ENCODE results near the gene DDX56.
"Not testable (repeated sequence)": the region's sequence is repeated elsewhere in the genome, so short reads cannot be mapped to it uniquely, and the experiment has no call there.

The DDX56 gene

DNA sequence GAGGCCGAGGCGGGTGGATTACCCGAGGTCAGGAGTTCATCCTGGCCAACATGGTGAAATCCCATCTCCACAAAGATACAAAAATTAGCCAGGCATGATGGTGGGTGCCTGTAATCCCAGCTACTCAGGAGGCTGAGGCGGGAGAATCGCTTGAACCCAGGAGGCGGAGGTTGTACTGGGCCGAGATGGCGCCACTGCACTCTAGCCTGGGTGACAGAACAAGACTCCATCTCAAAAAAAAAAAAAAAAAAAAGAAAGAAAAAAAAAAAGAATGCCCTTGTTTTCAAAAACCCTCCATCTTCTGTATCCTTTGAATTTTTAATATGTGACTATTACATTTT lies 11.1 kb downstream of the DDX56 start:
- not testable (repeated sequence) for DNase-seq (ENCODE audit: low read depth in 2 of 2)

DNA sequence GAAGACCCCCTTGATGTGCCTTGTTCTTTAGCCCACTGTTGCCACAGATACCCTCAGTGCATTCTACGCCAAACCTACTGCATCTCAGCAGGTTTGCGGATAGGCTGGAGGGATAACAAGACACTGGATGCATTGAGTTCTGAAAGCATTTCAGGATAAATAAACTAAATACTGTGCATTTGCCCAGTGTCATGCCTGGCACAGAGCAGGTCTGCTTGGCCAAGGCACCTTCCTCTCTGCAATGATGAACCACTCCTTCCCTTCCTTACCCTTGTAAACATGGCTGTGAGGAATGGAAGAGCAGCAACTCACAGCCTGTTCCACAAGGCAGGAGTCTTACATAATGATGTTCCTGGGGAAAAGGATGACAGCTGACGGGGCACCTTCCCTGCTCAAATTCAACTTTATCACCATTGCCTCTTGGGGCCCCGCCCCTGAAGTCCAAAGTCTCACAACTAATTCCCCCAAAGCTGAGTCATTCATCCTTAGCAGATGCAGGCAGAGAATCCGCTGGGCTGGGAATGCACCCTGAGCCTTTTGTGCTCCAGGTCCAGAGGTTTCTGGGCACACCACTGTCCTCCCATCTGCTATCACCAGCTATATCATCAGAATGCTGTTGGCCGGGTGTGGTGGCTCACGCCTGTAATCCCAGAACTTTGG lies 11.6 kb downstream of the DDX56 start:
- no peak for DNase-seq (ENCODE audit: low read depth in 2 of 2)

DNA sequence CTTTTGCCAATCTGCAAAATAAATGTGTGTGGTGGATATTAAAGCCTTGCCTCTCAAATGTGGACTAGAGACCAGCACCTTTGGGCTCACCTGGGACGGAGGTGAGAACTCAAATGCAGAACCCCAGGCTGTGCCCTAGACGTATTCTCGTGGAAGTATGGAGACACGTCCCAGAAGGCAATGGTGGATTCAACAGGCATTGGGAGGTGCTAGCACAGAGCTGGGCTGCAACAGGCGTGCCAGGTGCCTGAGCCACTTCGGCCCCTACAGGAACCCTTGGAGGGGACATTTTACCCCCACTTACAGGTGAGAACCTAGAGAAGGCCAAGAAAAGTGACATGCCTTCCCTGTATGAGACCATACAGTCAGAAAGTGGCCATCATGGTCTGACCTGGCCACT lies 12.2 kb downstream of the DDX56 start:
- no peak for DNase-seq (ENCODE audit: low read depth in 2 of 2)

DNA sequence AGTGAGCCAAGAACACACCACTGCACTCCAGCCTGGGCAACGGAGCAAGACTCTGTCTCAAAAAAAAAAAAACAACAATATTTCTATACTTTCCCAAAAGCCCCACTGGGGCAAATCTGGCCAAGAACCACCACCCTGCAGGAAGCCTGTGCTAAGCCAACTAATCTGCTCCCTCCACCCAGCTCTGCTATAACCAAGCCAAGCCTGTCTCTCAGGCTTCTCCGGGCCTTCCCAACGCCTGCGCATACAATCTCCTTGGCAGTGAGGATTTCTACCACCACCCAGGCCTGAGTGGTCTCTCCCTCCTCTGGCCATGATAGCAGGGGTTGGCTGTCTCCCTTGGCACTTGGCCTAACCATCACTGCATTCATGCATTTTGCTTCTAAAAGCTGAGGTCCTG lies 14.2 kb downstream of the DDX56 start:
- no peak for DNase-seq (ENCODE audit: low read depth in 2 of 2)

DNA sequence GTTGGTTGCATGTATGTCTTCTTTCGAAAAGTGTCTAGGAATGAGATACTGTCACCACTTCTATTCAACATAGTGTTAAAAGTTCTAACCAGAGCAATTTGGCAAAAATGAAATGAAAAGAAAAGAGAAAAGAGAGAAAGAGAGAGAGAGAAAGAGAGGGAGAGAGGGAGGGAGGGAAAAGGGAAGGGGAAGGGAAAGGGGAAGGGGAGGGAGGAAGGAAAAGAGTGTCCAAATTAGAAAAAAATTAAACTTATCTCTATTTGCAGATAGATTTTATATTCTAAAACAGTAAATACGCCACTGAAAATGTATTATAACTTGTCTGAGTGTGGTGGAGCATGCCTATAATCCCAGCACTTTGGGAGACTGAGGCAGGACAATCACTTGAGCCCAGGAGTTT lies 16.2 kb downstream of the DDX56 start:
- DNase-seq (ENCODE audit: low read depth in 2 of 2): no peak

DNA sequence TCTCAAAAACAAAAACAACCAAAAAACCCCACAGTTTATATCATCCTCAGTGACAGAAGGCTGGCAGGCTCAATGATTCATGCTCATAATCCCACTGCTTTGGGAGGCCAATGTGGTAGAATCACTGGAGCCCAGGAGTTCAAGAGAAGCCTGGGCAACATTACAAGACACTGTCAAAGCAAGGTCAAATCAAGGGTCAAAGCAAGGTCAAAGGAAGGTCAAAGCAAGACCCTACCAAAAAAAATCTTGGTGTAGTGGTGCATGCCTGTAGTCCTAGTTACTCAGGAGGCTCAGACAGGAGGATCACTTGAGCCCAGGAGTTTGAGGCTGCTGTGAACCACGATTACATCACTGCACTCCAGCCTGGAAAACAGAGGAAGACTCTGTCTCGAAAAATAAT lies 18.4 kb downstream of the DDX56 start:
- no peak for DNase-seq (ENCODE audit: low read depth in 2 of 2)

DNA sequence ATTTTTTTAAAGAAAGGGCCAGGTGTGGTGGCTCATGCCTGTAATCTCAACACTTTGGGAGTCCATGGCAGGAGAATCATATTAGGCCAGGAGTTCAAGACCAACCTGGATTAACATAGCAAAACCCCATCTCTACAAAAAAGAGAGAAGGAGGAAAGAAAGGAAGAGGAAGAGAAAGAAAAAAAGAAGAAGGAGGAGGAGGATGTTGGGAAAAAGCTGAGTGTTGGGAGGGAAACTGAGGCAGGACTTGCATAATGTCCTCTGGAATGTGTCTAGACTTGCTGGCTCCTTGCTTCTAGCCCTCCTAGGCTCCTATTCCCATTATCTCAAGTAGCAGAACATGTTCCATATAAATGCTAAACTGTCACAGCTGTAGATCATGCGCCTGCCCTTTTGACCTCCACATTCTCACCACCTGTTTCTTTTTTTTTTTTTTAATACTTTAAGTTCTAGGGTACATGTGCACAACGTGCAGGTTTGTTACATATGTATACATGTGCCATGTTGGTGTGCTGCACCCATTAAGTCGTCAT lies 21.2 kb downstream of the DDX56 start:
- not testable (repeated sequence) for DNase-seq (ENCODE audit: low read depth in 2 of 2)

DNA sequence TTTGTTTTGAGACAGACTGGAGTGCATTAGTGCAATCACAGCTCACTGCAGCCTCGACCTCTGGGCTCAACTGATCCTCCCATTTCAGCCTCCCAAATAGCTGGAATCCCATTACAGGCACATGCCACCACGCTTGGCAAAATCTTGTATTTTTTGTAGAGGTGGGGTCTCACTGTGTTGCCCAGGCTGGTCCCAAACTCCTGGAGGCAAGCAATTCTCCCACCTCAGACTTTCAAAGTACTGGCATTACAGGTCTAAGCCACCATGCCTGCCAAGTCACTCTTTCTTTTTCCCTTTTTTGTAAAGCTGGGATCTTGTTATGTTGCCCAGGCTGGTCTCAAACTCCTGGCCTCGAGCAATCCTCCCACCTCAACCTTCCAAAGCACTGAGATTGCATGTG lies 24.3 kb downstream of the DDX56 start:
- no peak for DNase-seq (ENCODE audit: low read depth in 2 of 2)

DNA sequence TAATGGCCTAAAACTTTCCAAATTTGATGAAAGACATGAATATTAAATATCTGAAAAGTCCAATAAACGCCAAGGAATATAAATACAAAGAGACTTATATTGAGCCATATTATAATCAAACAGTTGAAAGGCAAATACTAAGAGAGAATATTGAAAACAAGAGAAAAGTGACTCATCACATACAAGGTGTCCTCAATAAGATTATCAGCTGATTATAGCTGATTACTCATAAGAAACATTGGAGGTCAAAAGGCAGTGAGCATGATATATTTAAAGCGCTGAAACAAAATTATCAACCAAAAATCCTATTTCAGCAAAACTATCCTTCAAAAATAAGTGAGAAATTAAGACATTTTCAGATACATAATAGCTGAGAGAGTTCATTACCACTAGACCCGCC lies 24.8 kb downstream of the DDX56 start:
- DNase-seq (ENCODE audit: low read depth in 2 of 2): no peak

DNA sequence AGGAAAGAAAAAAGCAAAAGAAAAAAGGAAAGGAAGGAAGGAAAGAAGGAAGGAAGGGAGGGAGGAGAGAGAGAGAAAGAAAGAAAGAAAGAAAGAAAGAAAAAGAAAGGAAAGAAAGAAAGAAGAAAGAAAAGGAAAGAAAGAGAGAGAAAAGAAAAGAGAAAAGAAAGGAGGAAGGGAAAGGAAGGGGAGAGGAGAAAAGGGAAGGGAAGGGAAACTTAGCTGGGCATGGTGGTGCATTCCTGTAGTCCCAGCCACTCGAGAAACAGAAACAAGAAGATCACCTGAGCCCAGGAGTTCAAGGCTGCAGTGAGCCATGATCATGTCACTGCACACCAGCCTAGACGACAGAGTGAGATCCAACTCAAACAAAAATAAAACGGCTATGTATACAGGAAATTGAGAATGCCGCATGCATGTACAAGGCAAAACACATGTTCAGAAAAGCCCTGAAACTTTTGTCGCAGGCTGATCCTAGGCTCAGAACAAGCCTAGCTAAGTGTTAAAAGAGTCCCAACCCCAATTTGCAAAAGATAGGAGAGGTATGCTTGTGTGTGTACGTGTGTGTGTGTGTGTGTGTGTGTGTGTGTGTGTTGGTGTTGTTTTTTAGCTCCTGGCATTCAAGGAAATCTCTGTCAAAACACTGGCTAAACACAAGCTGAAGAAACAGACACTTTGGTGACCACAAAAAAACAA lies 26.0 kb downstream of the DDX56 start:
- no peak for DNase-seq (ENCODE audit: low read depth in 2 of 2)

DNA sequence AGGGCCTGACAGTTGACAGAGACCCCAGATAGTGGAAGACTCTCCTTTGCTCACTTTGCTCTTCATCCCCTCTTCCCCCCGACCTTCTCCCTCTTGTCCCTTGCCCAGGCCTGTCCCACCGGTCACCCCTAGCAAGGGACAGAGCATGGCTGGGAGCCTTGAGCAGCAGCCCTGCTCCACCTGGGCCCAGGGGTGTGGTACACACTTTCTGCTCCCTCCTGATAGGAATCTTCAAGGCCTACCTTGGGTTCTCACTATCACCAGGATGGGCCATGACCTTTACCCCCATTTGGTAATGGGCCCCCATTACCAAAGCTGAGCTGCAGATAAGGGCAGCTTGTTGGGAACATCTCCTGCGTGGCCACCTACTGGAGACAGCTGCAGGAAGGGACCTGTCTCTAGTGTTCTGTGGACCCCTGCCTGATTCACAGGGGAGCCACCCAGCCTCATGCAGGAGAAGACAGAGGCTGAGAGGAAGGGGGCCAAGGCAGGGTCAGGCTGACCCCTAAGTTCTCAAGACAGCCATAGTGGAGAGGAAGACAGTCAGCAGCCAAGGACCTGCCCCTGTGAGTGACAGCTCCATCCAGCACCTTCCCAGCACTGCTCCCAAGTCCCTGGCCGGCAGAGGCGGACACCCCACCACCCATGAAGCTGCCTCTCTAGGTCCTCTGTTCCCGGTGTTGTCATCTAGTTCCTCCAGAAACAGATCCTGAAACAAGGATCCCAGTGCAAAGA lies 31.7 kb downstream of the DDX56 start:
- DNase-seq (ENCODE audit: low read depth in 2 of 2): no peak

DNA sequence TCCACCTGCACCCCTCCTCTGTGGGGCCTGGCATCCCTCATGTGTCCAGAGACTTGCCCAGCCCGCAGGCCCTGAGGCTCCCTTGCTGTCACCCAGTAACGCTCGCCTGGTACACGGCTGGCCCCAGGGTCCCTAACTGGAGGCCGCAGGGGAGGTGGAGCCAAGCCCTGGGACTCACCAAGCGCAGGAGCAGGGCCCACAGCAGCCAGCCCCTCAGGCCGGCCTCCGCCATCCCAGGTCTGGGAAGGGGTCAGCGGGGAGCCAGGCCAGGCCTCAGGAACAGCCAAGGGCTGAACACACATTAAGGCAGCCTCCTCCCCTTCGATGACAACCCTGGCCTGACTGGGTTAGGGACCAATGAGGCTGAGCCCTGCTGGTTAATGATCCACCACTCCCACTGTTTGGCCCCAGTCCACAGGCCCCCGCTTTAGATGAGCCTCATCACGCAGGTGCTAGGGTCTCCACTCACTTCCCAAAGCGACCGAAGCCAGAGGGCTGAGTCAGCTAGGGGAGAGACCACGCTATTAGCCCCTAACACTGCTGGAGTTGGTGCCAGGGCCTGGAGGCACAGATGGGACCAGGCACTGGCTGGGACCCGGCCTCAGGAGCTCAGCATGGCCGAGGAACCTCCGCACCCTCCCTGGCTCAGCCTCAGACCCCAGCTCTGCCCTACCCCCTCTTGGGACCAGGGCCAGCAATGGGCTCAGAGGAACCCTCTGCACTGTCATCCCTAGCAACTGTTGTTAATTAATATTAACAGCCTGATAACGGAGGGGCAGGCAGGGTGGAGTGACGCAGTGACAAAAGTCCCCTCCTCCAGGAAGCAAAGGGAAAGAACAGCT lies 32.5 kb downstream of the DDX56 start, which contains the start of gene NPC1L1:
Gene NPC1L1, minus strand, starts transcription at position 303 of the 842 bp plus-strand sequence. Its CDS starts 71 bp downstream, at position 232.
- no peak for DNase-seq (ENCODE audit: low read depth in 2 of 2)

DNA sequence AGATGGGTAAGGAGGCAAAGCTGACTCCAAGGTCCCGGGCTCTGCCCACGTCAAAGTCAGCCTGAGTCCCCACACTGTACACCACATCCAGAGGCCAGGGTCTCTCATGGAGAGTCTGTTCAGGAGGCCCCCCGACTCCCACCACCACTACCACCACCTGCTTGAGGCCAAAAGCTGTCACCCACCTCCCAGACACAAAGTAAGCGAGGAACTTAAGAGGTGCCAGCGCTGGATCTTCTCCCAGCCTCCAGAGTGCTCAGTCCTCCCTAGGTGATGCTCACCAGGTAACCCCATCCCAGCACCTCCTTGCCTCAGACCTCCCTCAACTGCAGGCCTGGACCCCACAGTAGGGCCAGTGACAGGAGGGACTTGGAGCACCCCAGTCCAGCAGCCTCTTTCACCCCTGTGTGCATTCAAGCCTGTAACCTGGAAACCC lies 33.1 kb downstream of the DDX56 start:
- DNase-seq (ENCODE audit: low read depth in 2 of 2): no peak

DNA sequence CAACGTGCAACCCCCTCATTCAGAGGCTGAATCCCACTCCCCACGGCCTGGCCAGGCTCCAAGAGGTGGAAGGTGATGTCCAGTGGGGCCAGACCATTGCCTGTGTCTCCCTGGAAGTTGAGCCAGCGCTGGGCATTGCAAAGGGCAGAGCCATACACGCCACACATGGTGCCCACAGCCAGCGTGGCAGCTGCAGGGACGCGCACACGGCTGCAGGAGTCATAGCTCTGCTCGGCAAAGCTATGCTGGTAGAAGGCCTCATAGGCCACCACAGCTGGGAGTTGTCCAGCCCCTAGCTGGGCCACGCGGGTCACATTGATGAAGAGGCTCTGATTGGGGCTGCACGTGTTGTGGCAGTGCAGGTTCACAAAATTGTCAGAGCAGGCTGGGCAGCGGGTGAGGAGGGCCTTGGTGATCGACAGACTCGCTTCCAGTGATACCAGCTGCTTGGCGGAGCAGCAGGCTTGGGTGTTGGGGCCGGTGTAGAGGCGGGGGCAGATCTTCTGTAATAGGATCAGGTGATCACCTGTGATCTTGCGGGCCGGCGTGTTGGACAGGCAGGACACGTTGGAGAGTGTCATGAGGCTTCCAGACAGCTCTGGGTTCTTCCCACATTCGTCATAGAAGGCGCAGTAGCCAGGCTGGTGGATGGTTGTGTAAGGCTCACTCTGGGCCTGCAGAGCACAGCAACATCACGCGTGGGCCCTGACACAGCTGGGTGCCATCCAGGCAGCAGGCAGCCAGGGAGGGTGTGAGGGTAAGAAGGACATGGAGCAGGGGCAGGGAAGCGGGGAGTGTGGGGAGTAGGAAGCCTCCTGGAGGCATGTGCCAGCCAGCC lies 33.8 kb downstream of the DDX56 start:
- no peak for DNase-seq (ENCODE audit: low read depth in 2 of 2)

DNA sequence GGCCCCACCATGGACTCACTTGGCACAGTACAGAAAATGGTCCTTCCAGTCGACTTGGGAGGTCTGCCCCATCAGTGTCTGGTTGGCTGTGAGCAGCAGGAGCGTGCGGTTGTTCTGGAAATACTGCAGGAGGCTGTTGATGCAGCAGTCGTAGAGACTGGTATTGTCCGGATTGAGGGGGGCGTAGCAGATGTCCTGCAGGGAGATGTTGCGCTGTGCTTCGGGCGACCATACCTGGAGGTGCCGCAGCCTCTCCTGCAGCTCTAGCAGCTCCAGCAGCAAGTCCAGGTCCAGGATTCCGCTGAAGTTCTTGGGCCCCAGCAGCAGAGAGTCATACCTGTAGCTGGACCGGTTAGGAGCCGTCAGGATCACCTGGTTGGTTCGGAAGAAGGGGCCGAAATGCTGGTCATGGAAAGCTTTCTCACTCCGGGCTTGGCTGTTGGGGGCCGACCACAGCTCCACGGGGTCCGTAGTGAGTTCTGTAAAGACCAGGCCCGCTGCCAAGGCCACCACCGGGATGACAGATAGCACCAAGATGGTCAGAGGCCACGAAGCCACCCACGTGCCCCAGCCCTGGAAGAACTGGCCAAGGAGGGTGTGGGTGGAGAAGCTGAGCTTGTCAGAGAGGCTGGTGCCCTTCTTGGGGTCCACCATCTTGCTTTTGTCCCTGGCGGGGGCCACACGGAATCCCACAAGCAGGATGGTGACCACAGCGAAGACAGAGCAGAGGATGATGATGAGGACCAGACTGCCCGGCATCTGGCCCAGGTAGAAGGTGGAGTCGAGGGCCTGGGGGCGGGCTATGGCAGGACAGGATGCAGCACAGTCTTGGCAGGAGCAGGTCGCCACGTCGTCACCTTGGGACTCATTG lies 34.7 kb downstream of the DDX56 start:
- DNase-seq (ENCODE audit: low read depth in 2 of 2): no peak

DNA sequence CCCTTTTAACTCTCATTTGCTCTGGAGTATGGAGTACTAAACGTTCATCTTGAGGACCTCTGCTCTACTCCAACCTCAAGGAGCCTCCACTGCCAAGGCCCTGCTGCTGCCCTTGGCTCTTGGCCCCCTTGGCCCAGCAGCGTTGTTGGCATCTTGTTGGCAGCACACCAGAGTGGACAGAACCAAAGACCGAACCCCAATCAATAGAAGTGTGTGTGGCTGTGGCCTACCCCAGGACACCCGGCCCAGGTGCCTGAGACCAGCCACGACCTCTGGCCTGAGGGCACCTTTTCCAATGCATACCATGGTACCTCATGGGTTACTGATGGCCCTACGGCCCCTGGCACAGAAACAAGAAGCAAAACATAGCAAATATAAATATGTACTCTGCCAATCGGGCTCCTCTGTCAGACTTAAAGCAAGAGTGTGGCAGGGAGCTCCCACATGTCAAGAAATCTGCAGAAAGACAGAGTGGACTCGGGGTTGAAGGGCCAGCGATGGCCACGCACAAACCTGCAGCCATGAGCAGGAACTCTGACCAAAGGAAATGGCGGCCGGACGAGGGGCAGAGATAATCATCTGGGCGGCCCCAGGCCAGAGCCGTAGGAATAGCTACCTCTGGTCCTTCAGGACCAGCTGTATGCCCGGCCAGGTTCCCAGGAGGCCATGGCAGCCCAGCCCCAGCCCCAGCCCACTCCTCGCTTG lies 35.5 kb downstream of the DDX56 start:
- no peak for DNase-seq (ENCODE audit: low read depth in 2 of 2)

DNA sequence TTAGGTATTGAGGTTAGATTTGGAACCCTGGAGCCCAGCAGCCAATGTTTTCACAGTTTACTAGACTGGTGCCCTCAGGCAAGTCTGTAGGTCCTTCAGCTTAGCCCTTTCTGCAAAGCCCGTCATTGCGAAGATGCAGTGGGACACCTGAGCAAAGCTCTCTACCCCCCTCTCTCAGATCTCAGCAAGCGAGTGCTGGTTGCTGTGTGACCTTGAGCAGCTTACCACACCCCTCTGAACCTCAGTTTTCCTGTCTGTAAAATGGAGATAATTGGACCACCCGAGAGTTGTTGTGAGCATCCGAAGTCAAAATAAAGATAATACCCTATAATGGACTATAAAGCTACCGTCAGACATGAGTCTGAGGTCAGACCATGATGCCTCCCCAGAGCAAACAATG lies 36.3 kb downstream of the DDX56 start:
- DNase-seq (ENCODE audit: low read depth in 2 of 2): no peak

DNA sequence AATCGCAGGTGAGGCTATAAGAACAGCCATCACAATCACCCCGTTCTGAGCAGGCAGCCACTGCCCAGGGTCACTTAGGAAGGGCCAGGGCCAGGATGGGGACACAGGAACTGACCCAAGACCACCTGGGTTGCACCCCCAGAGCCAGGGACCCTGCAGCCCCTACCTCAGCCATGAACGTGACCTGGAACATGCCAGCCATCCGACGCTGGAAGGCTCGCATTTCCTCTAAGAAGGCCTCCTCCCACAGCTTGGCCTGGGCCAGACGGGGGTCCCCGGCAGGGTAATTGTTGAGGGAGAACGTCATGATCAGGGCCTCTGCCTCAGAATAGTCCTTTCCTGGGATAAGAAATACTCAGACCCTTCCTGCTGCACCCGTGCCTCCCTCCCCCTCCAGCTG lies 37.6 kb downstream of the DDX56 start:
- DNase-seq (ENCODE audit: low read depth in 2 of 2): no peak

DNA sequence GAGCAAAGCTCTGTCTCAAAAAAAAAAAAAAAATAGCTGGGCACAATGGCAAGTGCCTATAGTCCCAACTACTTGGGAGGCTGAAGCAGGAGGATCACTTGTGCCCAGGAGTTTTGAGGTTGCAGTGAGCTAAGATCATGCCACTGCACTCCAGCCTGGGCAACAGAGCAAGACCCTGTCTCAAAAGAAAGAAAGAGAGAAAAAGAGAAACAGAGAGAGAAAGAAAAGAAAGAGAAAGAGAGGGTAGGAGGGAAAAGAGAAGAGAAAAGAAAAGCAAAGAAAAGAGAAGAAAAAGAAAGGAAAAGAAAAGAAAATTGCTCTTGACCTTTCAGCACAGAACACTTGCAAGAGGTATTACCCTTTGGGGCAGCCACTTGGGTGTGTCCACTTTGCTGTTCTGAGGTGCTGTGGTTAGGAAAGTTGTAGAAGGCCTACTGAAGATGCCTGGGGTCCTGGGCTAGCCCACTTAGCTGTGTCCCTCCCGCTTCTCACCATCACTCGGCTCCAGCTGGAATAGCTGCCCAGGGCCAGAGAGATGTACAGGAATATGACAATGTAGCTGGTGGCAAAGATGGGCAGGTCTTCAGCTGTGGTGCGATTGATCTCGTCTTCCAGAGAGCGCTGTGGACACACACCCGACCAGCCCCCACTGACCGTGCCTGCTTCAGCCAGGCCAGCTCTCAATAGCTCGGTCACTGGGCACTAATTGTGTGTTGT lies 38.2 kb downstream of the DDX56 start:
- no peak for DNase-seq (ENCODE audit: low read depth in 2 of 2)

All from stimulated activated CD4-positive, alpha-beta T cell treated with anti-CD3 and anti-CD28 coated beads, Interleukin-1b, Interleukin-23, amount 100 ng/mL, for 4 hours (primary cell).